ENCODE results near the gene WAPL.

The WAPL gene

GRCh38 chr10:86449926-86450558 lies 71.5 kb downstream of the WAPL start:
- DNase-seq = no peak

DNA sequence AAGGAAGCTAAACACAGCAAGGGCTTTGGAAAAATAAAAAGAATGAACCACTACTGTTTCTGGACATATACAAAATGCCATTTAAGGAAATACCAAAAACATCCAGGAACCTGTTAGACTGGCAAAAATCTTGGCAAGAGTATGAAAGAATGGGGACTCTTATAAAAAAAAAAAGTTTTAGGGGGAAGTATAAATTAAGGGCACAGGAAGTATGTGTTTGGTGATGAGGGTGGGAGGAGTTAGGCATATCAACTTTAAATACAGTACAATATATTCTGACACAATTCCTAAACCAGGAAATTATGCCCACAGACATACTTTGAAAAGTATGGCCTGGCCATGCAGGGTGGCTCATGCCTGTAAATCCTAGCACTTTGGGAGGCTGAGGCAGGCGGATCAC lies 74.2 kb downstream of the WAPL start:
- no peak for DNase-seq

- no peak for DNase-seq
Observed at GRCh38 chr10:86446987-86447386, 74.6 kb downstream of the WAPL start.

GRCh38 chr10:86446440-86446839 lies 75.2 kb downstream of the WAPL start:
- no peak for DNase-seq

DNA sequence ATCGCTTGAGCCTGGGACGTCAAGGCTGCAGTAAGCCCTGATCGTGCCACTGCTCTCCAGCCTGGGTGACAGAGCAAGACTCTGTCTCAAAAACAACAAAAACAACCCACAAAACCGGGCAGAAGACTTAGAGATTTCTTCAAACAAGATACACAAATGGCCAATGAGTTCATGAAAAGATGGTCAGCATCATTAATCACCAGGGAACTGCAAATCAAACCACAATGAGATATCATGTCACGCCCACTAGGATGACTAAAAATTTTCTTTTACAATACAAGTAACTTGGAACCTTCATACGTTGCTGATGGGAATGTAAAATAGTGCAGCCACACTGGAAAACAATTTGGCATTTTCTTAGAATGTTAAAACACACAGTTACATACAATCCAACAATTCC lies 77.7 kb downstream of the WAPL start:
- DNase-seq = no peak

GRCh38 chr10:86443069-86443468 lies 78.5 kb downstream of the WAPL start:
- DNase-seq = no peak

- DNase-seq = no peak
Observed at GRCh38 chr10:86440874-86441843, 80.4 kb downstream of the WAPL start.

- no peak for DNase-seq
Observed at GRCh38 chr10:86439544-86439943, 82.0 kb downstream of the WAPL start.

DNA sequence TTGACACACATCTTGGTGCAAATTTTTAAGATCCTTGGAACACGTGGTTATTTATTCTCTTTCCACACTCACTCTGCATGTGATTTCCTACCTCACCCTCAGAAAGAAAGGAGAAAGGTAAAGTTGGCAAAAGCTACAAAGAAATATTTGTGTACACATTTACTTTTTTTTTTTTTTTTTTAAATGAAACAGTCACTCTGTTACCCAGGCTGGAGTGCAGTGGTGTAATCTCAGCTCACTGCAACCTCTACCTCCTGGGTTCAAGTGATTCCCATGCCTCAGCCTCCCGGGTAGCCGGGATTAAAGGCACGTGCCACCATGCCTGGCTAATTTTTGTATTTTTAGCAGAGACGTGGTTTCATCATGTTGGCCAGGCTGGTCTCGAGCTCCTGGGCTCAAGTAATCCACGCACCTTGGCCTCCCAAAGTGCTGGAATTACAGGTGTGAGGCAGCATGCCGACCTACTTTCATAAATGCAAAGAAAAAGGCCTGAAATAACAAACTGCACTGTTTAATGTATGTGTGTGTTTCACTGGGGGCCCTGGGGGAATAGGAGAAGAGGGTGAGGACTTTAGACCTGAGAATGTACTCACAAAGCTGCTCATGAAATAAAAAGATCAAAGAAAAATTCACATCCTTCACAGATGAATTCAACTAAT lies 83.4 kb downstream of the WAPL start:
- DNase-seq = no peak

- DNase-seq = no peak
Observed at GRCh38 chr10:86437447-86437846, 84.1 kb downstream of the WAPL start.

DNA sequence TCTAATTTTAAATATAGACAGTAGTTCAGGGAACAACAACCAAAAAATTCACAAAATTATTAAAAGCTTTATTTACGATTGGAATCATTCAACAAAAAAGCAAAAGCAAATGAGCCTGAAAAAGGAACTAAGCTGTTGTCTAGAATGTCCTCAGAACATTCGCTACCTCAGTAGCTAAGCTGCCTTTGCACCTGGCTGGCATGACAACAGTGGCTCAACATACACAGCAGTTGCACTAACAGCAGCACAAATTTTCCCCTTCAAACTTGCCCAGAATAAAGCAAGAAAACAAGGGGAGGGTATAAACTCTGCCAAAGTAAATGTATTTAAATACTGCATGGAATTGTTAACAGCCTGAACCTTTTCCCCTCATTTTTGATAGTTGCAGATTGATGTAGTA lies 84.6 kb downstream of the WAPL start:
- DNase-seq = no peak

- no peak for DNase-seq
Observed at GRCh38 chr10:86434656-86435055, 86.9 kb downstream of the WAPL start.

DNA sequence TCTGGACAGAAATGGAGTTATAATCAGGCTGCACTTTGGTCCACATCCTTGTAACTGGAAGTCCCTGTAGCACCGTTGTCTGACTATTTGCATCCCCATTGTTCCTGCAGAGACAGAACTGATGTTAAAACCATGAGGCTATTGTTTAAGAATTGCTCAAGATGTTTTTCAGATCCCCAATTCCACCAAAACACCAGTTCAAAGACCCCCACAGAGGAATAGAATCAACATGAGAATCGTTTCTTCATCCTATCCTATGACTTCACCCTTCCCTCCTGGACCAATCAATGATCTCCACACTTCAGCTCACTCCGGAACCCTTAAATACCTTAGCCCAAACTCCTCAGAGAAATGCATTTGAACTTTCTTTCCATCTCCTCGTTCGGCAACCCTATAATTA lies 97.9 kb downstream of the WAPL start:
- no peak for DNase-seq

- DNase-seq = no peak
Observed at GRCh38 chr10:86419101-86419500, 102.5 kb downstream of the WAPL start.

- DNase-seq = no peak
Observed at GRCh38 chr10:86415583-86415982, 106.0 kb downstream of the WAPL start.

DNA sequence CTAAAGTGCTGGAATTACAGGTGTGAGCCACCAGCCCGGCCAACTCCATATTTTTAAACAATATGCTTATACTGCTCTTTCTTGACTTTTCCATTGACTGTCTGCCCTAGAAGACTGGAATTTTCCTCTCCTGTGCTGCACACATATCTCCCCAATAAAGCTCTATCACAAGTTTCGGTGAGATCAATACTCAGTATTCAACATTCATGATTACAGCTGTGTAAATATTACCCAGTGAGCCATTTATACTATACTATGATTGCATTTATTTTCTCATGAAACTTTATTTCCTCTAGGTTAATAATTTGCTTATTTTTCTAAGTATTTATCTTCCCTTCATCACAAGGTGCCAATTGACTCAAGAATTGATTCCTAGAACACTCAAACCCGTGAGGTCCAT lies 106.5 kb downstream of the WAPL start:
- no peak for DNase-seq

DNA sequence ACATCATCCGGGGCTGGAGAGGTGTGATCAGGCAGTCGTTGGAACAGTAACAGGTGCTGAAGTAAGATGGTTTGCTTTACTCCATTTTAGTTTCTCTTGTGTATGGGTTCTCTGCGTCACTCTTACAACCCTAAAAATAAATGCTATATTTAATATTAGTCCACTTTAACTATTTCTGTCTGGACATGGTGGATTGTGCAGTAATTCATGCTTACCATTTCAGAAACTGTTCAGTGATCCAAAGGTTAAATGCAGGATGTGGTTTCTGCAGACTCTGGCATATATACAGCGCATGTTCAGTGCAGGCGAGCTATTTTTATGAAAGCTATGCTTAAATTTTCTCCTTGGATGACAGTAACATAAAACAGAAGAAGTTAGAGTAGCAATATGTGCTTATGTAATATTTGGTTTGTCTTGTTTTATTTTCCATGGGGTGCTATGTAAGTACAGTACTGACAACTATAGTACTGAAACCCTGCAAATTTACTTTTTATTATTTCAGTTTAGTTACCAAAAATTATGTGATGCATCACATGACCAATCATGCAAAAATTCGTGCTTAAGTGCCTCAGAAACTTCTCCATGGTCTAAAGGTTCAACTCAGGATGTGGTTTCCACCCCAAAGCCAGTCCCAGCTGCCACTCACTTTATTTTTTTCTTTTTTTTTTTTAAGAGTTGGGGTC lies 108.4 kb downstream of the WAPL start:
- no peak for DNase-seq

DNA sequence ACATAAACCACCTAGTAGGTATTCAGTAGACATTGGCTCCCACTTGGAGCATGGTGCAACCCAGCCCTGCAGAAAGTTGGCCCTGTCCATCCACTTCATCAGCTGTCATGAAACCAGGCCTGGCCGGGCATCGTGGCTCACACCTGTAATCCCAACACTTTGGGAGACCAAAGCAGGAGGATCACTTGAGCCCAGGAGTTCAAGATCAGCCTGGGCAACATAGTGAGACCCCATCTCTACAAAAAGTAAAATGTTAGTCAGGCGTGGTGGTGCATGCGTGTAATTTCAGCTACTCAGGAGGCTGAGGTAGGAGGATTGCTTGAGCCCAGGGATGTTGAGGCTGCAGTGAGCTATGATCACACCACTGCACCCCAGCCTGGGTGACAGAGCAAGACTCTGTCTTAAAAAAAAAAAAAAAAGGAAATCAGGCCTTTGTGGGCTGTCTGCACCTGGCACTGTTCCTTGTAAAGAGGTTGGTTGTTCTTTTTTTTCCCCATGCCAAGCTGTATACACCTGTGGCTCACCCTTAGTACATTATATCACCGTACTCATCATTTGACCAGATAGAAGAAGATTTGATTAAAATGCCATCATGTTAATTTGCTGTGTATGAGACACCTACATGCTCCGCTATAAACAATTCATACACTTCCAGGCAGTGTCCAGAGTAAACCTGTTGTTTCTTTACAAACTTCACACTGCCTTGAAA lies 109.6 kb downstream of the WAPL start:
- DNase-seq = no peak

DNA sequence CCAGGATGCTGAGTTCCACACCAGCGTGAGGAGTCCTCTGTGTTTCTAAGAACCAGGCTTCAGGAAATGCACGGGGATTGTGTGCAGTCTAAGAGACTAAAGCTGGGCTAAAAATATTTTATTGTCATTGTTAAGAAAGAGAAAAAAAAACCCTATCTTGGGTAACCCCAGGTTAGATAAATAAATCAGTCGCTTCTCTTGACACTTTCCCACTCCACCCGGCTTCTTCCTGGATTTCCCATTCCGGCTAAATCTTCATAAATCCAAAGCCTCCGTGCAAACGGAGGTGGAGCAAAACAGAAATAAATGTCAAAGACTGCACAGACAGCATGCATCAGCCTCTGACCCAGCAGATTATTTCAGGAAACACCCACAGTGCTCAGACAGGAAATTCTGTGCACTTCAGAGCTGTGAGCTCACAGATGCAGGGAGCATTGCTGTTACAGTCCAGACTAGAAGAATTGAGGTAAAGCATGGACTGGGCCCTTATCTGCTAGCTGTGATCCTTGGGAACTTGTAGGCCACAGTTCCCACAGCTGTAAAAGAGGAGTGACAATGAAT lies 110.2 kb downstream of the WAPL start:
- no peak for DNase-seq

- no peak for DNase-seq
Observed at GRCh38 chr10:86410542-86411124, 111.0 kb downstream of the WAPL start.

- no peak for DNase-seq
Observed at GRCh38 chr10:86409183-86409582, 112.4 kb downstream of the WAPL start.
